CD4-positive, alpha-beta T cell treated with Interleukin-15 for 4 hours (primary cell): Measurements from ENCODE around the gene PTPRN2.

Experiments
- DNase-seq: peaks from one replicate; pipeline ENCODE4 v3.0.0-alpha.2; 2020; ENCODE audit warnings: low spot score

Gene PTPRN2

DNA sequence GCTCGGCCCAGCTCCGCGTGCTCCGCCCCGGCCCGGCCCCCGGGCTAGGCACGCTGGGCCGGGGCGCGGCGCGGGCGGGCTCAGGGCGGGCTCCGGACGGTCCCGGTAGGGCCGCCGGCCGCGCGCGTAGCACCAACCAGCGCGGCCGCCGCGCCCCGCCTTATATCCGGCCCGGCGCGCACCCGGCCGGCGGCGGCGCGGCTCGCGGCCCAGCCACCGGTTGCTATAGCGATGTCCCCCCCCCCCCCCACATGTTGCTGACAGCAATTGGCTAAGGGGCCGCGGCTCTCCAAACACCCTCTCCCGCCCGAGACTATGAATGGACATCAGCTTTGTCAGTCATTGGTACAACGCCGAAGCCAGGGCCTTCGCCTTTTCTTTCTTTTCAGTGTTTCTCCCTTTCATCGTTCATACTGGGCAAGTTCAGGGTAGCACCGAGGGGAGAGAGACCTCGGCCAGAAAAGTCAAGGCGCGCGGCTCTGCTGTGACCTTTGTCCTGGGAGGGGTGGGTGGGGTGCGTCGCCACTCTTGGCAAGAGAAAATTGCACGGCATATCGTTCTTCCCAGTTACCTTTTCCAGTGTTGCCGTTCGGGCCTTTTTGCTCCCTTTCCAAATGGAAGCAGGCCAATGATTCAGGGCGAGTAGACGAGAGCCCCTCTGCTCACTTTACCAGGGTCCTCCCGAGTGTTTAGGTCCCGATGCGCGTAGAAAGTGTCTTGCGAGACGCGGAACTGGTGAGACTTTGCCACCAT is 896.6 kb downstream of the PTPRN2 start:
- DNase-seq: no peak

DNA sequence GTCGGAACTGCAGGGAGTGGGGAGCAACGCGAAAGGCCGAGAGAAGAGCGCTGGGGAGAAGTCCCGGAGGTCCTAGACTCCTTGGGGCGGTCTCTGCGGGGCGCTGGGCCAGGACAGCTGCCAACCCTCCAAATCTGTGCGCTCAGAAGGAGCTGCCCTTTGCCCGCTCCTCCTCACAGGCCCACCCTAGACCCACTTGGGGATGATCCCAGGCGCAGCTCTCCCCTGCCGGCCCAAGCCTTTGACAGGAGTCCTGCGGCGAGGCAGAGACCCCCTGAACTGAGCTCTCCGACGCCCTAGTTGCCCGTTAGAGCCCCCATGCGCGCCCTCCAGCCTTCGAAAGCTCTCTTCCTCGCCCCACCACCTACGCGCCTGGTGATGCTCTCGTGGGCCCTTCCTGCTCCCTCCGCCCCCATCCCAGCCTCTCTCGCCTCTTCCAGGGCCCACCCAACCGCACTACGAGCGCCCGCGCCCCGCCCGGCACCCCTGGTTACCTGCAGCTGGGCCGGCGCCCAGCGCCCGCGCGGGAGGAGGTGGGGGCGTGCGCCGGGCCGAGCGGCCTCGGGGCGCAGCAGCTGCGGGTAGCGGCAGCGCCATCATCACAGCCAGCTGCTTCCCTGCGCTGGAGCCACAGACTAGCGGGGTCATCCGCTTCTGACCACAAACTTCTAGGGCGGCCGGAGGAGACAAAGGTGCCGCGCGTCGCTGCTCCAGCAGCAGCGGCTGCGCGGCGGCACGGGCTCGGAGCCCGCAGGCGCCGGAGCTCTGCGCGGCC is 897.4 kb downstream of the PTPRN2 start:
- DNase-seq: no peak

DNA sequence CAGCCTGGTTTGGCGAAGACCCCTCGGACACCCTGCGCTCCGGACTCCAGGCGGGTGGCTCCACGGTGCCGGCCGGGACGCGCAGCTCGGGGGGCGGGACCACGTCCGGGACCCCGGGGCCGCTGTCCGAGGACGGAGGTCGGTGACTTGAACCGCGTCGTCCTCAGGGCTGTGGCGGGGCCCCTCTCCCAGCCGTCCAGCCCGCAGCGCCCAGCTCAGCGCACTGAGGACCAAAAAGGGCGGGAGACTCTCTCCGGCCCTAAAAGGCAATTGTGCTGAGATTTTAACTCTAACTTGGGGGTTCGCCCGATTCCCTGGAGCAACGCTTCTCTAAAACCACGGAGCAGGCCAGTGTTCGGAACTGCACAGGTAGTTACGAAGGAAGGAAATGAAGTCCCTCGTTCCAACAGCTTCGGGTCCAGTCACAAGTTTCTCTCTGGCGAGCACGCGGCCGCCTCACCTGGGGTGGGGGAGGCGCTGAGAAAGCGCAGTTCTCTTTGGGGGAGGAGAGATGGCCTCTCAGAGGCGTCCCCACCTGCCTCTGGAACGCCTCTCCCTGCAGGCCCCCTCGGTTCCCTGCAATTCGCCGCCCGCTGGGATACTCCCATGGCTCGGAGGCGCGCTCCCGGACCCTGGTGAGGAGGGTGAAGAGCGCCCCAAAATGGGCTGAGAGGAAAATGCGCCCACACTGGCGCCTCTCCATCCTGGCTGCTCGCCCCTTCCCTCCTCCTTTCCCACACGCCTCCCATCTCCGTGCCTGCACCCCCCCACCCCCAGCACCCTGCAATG is 898.2 kb downstream of the PTPRN2 start:
- DNase-seq: no peak

DNA sequence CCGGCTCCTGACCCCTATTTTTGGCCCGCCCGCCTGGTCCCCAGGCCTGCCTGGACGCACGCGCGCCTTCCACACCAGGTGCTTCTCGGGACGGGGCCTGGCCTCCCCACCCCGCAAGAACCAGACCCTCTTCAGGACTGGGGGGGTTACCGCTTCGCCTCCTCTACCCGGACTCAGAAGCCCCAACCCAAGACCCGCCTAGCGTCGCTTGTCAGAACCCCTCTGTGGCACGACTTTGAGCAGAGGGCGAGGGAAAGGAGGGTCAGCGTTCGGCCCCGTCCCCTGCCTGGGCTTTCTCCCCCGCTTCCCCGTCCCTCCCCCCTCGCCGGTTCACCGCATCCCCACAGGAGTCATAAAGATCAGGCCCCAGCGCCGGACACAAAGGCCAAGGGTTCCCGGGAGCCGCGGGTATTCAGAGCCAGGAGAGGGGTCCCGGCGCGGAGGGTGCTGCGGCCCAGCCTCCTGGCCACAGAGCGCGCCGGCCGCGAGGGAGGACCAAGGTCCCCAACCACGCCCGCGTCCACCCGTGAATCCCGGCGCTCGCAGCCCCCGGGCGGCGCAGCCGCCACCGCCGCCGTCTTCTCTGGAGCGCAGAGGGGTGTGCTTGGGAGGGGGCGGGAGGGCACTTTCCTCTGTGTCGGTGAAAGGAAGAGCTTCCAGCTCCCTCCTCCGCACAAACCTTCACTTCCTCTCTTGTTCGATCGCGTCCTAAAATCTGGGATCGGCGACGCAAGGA is 898.9 kb downstream of the PTPRN2 start:
- no peak for DNase-seq

DNA sequence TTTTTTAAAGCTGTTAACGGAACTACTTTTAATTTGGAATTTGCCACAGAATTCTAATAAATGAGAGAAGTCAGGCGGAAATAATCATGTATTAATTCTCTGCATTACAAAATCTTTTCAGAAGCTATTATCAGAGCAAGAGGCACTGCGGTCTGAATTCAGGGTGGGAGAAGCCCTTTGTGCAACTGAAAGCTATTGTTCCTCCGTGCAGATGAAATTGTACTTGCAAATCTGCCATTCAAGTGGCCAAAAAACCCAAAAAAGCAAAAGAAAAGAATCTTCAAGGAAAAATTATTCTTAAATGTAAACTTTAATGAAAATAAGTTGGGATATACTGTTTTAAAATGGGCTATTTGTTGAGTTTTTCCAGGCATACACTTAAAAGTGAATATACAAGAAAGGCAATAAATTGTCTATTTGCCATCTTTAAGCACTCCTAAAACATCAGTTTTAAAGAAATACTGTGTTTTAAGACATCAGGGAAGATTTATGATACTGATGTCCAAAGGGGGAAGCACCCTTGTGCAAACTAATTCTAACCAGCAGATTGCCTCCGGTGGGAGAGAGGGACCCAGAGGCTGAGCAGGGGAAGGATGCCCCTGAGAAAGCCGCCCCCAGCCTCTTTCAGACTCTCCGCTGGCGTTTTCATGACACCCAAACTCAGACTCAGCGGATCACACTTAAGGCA is 899.6 kb downstream of the PTPRN2 start:
- DNase-seq: no peak

DNA sequence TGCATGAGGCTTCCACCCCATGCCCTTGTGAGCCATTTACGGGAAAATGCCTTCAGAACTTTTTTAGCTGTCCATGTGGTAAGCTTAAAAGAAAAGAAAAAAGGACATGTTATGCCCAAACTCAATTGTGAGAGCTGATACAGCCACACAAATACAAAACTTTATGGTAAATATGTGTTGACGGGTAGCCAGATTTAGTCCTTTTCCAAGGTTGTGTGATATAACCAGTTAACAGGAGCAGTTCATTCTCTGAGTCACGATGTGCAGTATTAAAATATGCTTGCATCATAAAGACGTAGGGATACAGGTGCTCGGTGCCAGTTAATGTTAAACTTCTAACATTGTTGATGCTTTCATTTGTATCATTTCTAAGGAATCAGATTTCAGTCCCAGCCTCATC is 900.5 kb downstream of the PTPRN2 start:
- DNase-seq: no peak

DNA sequence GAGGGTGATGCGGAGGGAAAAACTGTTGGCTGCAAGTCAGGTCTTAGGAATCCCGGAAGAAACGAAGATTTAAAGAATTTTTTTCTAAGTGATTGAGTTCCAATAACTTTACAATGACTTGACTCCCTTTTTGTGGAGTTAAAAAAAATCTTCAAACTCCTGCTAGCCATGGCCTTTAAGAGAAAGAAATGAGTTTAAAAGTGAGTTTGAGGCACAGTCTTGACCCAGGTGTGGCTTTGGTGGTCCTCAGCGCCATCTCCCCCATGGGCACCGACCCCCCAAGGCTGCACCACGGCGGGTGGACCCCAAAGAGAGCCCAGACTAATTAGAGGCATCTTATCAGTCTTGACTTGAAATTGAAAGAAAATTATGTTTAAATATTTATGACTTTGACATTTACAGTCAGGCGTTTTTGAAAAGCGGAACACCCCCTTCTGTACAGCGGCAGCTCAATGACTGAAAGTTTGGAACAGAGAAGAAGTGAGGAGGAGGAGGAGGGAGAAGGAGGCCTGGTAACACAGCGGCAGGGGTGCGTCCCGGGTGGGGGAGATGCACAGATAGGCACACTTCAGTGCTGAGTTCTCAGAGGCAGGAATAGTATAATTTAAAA is 901.2 kb downstream of the PTPRN2 start:
- DNase-seq: no peak

DNA sequence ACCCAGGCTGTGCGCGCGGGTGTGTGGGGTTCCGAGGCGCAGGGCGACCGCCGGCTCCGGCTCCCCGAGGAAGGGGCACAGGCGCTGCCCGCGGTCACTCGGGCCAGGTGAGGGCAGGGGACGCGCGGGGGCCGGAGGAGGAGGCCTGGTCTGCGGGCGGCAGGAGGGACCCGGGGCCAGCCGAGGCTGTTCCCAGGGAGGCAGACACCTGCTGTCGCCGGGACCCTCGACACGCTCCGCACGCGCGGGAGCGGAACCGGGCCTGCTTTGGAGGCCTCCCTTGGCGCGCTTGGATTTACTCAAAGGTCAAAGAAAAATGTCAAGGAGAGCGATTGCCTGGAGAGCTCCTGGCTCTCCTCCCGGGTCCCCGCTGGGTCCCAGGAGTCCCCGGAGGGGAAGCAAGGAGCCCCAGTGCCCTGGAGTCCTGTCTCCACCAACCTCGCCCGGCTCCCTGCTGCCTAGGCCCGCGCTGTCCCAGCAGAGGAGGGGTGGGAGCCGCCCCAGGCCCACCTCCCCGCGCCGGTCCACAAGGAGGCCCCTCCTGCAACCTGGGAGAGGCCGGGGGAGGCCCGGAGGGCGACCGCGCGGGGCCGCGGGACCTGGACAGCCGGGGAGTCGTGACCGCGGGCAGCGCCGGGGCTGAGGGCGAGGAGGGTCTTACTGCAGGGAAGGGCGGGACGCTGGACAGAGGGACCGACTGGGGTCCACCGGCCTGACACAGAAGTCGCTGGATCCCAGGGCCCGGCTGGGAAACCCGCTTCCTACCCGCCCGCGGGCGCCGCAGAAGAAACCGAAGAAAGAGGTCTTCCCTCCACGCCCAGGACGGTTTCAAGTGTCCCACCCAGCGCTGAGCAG is 902.0 kb downstream of the PTPRN2 start:
- no peak for DNase-seq

DNA sequence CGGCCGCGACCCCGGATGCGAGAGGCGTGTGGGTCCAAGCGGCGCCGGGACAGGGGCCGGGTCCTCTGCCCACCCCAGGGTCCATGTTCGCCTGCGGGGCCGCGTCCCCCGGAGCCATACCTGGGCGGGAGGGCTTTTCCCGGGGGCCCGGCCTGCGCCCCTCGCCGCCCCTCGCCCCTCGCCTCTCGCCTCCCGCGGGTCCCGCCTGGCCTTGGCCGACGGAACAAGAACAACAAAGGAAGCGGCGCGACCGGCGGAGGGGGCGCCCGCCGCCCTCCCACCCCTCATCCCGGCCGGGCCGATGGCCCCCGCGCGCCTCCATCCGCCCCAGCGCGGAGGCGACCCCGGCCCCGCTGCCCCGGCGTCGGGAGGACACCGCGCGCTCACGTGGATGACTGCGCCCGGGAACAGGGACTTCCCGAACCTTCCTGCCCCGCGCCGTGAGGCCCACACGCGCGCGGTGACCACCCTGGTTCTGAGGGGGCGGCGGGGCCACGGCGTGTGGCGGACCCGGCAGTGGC is 902.7 kb downstream of the PTPRN2 start:
- DNase-seq: no peak

DNA sequence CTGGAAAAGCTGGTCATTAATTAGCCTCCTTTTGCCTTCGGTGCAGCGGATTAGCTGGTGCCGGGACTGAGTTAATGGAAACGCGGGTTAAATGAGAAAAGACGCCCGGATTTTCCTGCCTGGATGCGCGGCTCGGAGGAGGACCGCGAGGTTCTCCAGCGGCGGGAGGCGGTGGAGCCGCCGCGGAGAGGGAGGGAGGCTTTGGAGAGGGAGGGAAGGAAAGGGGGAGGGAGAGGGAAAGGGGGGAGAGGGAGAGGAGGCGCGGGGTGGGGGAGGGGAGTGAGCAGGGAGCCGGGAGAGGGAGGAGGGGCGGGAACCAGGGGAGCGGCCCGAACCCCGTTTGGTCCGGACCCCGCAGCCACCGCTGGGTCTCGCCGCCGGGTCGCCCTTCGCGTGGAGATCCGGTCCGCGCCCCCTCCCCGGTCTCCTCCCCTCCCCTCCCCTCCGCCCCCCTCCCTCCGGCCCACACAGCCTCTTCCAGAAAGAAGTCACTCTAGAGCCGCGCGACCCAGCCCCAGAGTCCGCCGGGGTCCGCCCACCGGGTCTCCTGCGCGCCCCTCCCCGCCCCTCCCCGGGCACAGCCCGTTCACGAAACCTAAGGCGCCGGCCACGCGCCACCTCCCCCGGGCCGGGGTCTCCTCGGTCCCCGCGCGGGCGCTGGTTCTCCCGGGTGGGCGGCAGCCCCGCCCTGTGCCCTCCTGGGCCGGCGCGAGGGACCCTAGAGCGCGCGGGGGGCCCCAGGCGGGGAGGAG is 903.3 kb downstream of the PTPRN2 start:
- DNase-seq: no peak

DNA sequence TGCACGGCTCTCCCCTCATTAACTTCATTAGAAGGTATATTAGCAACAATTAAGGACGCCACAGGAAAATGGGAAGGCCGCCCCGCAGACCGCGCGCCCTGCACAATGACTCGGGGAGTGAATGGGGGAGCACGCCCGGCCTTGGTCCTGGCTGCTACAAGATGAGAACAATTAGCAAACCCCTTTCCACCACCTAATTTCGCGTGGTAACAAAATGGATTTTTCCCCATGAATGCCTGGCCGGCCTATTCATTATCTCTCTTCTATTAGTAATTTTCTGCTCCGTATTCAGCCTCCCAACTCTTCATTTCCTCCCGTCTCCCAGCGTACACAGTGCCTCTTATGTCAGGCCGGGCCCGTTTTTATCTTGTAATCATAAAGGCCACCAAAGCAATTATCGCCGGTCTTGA is 903.9 kb downstream of the PTPRN2 start:
- DNase-seq: no peak

DNA sequence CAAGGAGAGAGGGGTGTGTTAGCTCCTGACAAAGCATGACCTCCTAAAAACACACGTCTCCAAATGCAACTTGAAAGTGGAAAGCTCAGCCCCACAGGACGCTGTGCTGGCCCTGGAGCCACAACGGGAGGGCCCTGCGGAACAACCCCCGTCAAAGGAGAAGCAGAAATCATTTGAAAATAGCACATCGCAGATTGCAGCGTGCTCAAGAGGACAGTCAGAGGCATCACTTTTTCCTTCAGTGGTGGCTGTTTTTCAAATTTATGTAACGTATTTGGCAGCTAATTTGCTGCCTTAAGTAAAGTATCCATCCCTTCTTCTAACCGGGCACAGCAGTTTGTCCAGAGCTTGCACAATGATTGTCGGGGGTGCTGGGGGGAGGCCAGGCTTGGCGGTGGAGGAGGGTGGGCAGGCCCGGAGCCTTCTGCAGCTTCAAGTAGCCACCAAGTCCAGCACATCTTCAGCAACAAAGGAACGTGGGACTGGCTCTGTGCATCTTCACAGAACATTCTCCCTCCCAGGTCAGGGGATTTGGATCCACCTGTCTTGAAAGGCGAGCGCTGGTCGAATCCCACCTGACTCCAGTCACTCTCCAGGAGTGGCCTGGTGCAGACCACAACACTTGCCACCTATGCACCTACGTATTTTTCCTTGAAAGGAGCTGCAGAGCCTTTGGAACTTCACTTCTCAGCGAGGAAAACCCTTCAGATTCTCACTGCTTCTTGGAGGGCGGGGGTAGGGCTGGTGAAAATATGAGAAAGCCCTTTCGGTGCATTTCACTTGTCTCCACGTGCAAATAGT is 904.5 kb downstream of the PTPRN2 start:
- DNase-seq: no peak

DNA sequence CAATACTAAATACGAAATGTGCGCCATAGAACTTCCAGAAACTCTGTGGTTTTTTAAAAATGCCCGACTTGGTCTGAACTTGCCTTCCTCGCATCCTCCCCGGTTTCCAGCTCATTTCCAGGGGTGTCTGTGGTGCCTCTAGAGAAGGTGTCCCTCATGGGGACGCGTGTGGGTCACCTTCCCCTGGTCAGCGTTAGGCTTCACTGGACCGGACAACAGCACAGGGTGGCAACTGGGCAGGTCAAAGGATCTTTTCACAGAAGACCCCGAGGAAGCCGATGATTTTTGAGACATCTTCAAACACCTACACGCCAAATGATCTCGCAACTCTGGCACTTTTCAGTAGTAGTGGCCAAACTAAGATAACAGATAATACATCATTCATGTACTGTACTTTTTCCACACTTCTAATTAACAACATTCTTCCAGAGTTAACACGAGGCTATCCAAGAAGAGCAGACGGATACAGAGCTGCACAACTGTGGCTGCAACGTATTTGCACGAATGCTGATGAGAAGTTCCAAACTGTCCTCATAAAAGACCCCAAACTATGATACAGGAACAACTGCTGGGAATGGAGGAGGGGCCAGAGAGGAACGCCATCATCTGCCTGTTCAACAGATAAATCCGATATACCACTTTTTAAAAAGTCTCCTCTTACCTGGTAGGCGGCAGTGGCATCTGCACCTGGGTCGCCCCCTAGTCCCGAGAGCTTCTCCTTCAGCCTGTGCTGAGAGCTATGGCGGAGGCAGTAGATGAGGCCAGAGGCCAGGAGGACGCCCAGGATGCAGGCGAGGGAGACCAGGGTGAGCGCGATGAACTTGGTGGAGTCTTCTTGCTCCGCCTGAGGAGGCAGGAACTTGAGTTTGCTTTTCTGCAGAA is 905.3 kb downstream of the PTPRN2 start:
- no peak for DNase-seq

DNA sequence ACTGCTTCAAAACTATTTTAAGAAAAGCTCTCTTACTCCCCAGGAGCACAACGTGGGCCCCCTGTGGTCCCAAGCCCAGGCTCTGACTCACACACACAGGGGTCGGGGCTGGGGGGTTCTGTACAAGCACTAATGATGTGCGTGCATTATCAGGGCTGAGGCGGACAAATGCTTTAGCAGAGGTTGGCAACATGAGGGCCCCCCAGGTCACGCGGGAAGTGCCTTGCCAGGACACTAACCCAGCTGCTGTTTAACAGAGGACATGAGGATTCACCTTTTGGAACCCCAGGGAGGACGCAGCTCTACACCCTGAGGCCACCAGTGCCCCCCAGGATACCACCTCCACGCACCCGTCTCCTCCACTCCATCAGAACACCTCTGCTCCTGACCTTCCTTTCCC is 908.0 kb downstream of the PTPRN2 start:
- DNase-seq: no peak

DNA sequence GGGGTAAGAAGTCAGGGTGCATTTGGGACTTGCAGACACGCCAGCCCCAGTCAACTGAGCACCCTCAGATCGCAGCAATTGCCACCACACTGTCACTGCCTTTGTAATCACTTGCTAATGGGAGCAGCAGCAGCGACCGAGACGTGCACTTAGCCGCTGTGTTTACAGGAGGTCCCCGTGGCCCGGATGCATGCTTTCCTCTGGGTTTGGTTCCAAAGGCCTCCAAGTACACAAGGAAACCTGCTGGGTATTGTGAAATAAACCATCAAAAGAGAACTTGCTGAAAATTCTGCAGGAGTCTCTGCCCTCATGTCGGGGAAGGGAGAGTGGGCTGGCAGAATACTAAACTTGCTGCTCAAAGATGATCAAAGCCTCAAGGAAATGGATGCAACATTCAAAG is 909.1 kb downstream of the PTPRN2 start:
- DNase-seq: no peak

DNA sequence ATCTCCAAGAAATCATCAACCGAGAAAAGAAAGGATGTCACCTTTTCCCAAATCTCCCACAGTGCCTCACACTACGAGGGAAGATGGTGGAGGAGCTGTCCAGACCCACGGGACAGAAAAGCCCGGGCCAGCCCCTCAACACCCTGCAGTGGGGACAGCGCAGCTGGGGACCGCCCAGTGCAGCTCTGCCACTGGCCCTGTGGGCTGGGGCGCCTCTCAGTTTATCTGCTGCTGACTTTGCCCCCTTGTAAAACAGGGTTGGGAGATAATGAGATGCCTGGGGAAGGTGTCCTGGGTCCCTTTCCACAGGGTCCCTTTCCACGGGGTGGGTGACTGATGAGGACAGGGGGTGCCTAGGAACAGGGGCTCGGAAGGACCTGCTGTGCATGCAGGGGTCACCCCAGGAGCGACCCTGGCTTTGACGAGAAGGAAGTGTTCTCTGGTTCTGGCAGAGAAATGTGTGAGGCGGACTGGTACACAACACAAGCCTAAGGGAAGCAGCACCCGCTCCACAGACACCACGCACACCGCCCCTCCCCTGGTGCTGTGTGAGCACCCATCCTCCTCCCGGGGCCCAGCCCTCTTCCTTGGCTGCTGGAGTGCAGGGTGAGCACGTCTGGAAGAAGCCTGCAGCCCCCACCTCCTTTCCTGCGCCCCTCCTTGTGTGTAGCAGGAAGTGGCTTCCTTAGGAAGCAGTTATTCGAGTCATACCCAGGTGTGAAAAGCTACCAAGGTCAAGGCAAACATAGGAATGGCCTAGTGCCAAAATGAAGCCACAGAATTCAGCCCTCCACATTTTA is 911.0 kb downstream of the PTPRN2 start:
- DNase-seq: no peak
